Neuronal stem cell (in vitro differentiated cells): ENCODE results near the gene FFAR4.
A peak's percentile ranks its signal among the peaks of the same experiment; 100 is the strongest.
"Not testable (repeated sequence)": the region's sequence is repeated elsewhere in the genome, so short reads cannot be mapped to it uniquely, and the experiment has no call there.

Experiments
- DNase-seq: peaks from one replicate; pipeline ENCODE4 v3.0.0-alpha.2; 2013; ENCODE audit warnings: low spot score
- H2AFZ ChIP-seq: one replicate; pipeline ENCODE4 v1.6.1; 2013; ENCODE audit warnings: mild to moderate bottlenecking, low read length, inconsistent platforms
- H2AK5ac ChIP-seq: 2 replicates; pipeline ENCODE4 v1.6.1; 2013; ENCODE audit warnings: low read depth, mild to moderate bottlenecking, inconsistent platforms, low read length, moderate library complexity, mixed read lengths
- H2BK120ac ChIP-seq: 2 replicates; pipeline ENCODE4 v1.6.1; 2013; ENCODE audit warnings: low read depth, mild to moderate bottlenecking, inconsistent platforms, low read length, moderate library complexity, mixed read lengths
- H2BK12ac ChIP-seq: one replicate; pipeline ENCODE4 v1.6.1; 2013; ENCODE audit warnings: low read length, inconsistent platforms
- H2BK15ac ChIP-seq: 2 replicates; pipeline ENCODE4 v1.6.1; 2013; ENCODE audit warnings: mild to moderate bottlenecking, low read length, inconsistent platforms, mixed read lengths
- H2BK5ac ChIP-seq: one replicate; pipeline ENCODE4 v1.6.1; 2013; ENCODE audit warnings: inconsistent platforms, mild to moderate bottlenecking, low read length, moderate library complexity
- H3K14ac ChIP-seq: one replicate; pipeline ENCODE4 v1.6.1; 2013; ENCODE audit warnings: low read length, inconsistent platforms
- H3K18ac ChIP-seq: 2 replicates; pipeline ENCODE4 v1.6.1; 2013; ENCODE audit warnings: low read length, inconsistent platforms
- H3K23ac ChIP-seq: 2 replicates; pipeline ENCODE4 v1.6.1; 2013; ENCODE audit warnings: low read depth, mild to moderate bottlenecking, mixed read lengths, low read length, inconsistent platforms; ENCODE audit not compliant: poor library complexity
- H3K27ac ChIP-seq: replicated peaks from 3 replicates; pipeline ENCODE4 v1.5.1; 2013; ENCODE audit warnings: low read length, inconsistent platforms
- H3K27me3 ChIP-seq, 3 experiments: 2 replicates each; pipeline ENCODE4 v1.6.1; 2013; ENCODE audit warnings: low read length in 3 of 3, mild to moderate bottlenecking in 2 of 3, inconsistent platforms in 1 of 3, low read depth in 1 of 3, mixed read lengths in 1 of 3, moderate library complexity in 1 of 3; ENCODE audit not compliant: control insufficient read depth in 3 of 3, insufficient read depth in 3 of 3
- H3K36me3 ChIP-seq, 2 donors: replicated peaks in 1 of 2; 2 replicates each; pipeline ENCODE4 v1.6.1; 2013; ENCODE audit warnings: low read length in 2 of 2; ENCODE audit not compliant: control insufficient read depth in 2 of 2, insufficient read depth in 2 of 2
- H3K4ac ChIP-seq: 2 replicates; pipeline ENCODE4 v1.6.1; 2013; ENCODE audit warnings: inconsistent platforms, mild to moderate bottlenecking, low read length, moderate library complexity
- H3K4me1 ChIP-seq, 2 donors: 1 replicate in 1 of 2; 2 replicates in 1 of 2; pipeline ENCODE4 v1.6.1; 2013; ENCODE audit warnings: low read length in 2 of 2, low read depth in 1 of 2; ENCODE audit not compliant: control insufficient read depth in 2 of 2, insufficient read depth in 1 of 2
- H3K4me2 ChIP-seq: one replicate; pipeline ENCODE4 v1.6.1; 2013; ENCODE audit warnings: mild to moderate bottlenecking, low read length, inconsistent platforms; ENCODE audit not compliant: insufficient read depth, poor library complexity, severe bottlenecking
- H3K4me3 ChIP-seq, 2 donors: 2 replicates each; pipeline ENCODE4 v1.5.1; 2013; ENCODE audit warnings: low read length in 2 of 2, mild to moderate bottlenecking in 2 of 2, inconsistent platforms in 1 of 2, moderate library complexity in 1 of 2
- H3K79me1 ChIP-seq: one replicate; pipeline ENCODE4 v1.6.1; 2013; ENCODE audit warnings: low read depth, mild to moderate bottlenecking, inconsistent platforms, low read length, moderate library complexity
- H3K9ac ChIP-seq: one replicate; pipeline ENCODE4 v1.6.1; 2013; ENCODE audit warnings: mild to moderate bottlenecking, low read depth, low read length, inconsistent platforms; ENCODE audit not compliant: poor library complexity
- H3K9me3 ChIP-seq, 2 donors: replicated peaks in 1 of 2; 2 replicates each; pipeline versions ENCODE3 to v1.6.1; 2013; ENCODE audit warnings: low read length in 2 of 2, mild to moderate bottlenecking in 2 of 2, inconsistent platforms in 1 of 2, low read depth in 1 of 2, mixed read lengths in 1 of 2, moderate library complexity in 1 of 2; ENCODE audit not compliant: control insufficient read depth in 2 of 2, insufficient read depth in 1 of 2
- H4K8ac ChIP-seq: one replicate; pipeline ENCODE4 v1.6.1; 2013; ENCODE audit warnings: low read depth, mild to moderate bottlenecking, inconsistent platforms, low read length, moderate library complexity
- H4K91ac ChIP-seq: one replicate; pipeline ENCODE4 v1.6.1; 2013; ENCODE audit warnings: low read length, low read depth, mild to moderate bottlenecking, inconsistent platforms; ENCODE audit not compliant: poor library complexity
- WGBS, 2 donors: extraction: QIAGEN DNeasy Blood & Tissue Kit; methylation state at CpG; one replicate each; pipeline ENCODE4 v1.1.7; 2013; ENCODE audit warnings: missing lambda C conversion rate in 2 of 2, mixed read lengths in 1 of 2; ENCODE audit not compliant: insufficient read length in 2 of 2, insufficient replicate concordance in 1 of 2; ENCODE audit errors: extremely low coverage in 2 of 2; 5-methylcytosine and 5-hydroxymethylcytosine counted together

FFAR4 gene

GRCh38 chr10:93541402-93542357 lies 24.8 kb upstream of the FFAR4 start:
- H3K23ac ChIP-seq: no peak overlapping the region
- H2BK120ac ChIP-seq: no peak overlapping the region
- no peak overlapping the region for H3K27ac ChIP-seq
- H3K4me3 ChIP-seq: no peak overlapping the region
- H3K79me1 ChIP-seq: no peaks in the 10 kb centered on the region
- no peaks in the 10 kb centered on the region for H3K4me1 ChIP-seq
- H3K36me3 ChIP-seq: no peaks in the 10 kb centered on the region
- H3K4me2 ChIP-seq: no peak overlapping the region
- no peak overlapping the region for H4K8ac ChIP-seq
- DNase-seq: peak; percentile 32
- no peak overlapping the region for H4K91ac ChIP-seq
- H2BK5ac ChIP-seq: no peak overlapping the region
- no peak overlapping the region for H2BK12ac ChIP-seq
- H3K9ac ChIP-seq: no peak overlapping the region
- H2AK5ac ChIP-seq: no peak overlapping the region
- no peaks in the 10 kb centered on the region for H3K9me3 ChIP-seq
- no peak overlapping the region for H3K18ac ChIP-seq
- no peak overlapping the region for H2BK15ac ChIP-seq
- no peak overlapping the region for H3K14ac ChIP-seq
- peak overlapping the region; percentile 57 for H2AFZ ChIP-seq
- no peak overlapping the region for H3K4ac ChIP-seq
- WGBS, 2 donors: no CpG with 5 or more reads among the region's 23 CpGs
- peaks cover 0 to 6% (median 0%) of the 10 kb centered on the region in 3 experiments for H3K27me3 ChIP-seq

- Histone ChIP-seq H3K18ac (peak overlapping the region; percentile 25), H3K9ac (no peak overlapping the region), H3K4ac (no peak overlapping the region), H2BK15ac (no peak overlapping the region), H3K27me3 (peaks cover 0 to 6% (median 0%) of the 10 kb centered on the region in 3 experiments), H2AFZ (peak overlapping the region; percentile 57), H3K4me1 (no peaks in the 10 kb centered on the region), H3K14ac (no peak overlapping the region), H4K91ac (no peak overlapping the region), H3K4me3 (no peak overlapping the region), H3K23ac (no peak overlapping the region), H2BK12ac (no peak overlapping the region), H2BK120ac (no peak overlapping the region), H4K8ac (no peak overlapping the region), H3K36me3 (no peaks in the 10 kb centered on the region), H3K27ac (no peak overlapping the region), H3K4me2 (no peak overlapping the region), H3K79me1 (no peaks in the 10 kb centered on the region), H2BK5ac (no peak overlapping the region), H3K9me3 (peaks cover 0 to 2% of the 10 kb centered on the region in 2 donors), H2AK5ac (no peak overlapping the region)
- no CpG with 5 or more reads among the region's 10 CpGs for WGBS, 2 donors
- DNase-seq: no peak
Observed at GRCh38 chr10:93542358-93542791, 24.1 kb upstream of the FFAR4 start.

GRCh38 chr10:93546995-93547394 lies 19.5 kb upstream of the FFAR4 start:
- not testable (repeated sequence) for H3K9me3 ChIP-seq, H3K23ac ChIP-seq, H2BK15ac ChIP-seq, H3K36me3 ChIP-seq, H2AK5ac ChIP-seq, H4K91ac ChIP-seq, H2AFZ ChIP-seq, H2BK5ac ChIP-seq, H3K9ac ChIP-seq, H3K4me3 ChIP-seq, H2BK120ac ChIP-seq, H3K18ac ChIP-seq, H3K4ac ChIP-seq, H3K79me1 ChIP-seq, H3K4me1 ChIP-seq, DNase-seq, H3K27ac ChIP-seq, H3K27me3 ChIP-seq, H3K4me2 ChIP-seq, H4K8ac ChIP-seq, H2BK12ac ChIP-seq
- no CpG with 5 or more reads among the region's 8 CpGs for WGBS, 2 donors
- H3K14ac ChIP-seq: peak overlapping the region; percentile 12

GRCh38 chr10:93547522-93547921 lies 18.9 kb upstream of the FFAR4 start:
- no peak overlapping the region for H2BK15ac ChIP-seq
- H3K4ac ChIP-seq: no peak overlapping the region
- no peak overlapping the region for H3K4me2 ChIP-seq
- no peak overlapping the region for H3K4me3 ChIP-seq
- H2AFZ ChIP-seq: no peak overlapping the region
- no peak for DNase-seq
- no peak overlapping the region for H2BK120ac ChIP-seq
- no peak overlapping the region for H3K27ac ChIP-seq
- H3K23ac ChIP-seq: no peak overlapping the region
- H2BK5ac ChIP-seq: no peak overlapping the region
- H4K8ac ChIP-seq: no peak overlapping the region
- peaks cover 0 to 2% of the 10 kb centered on the region in 2 donors for H3K4me1 ChIP-seq
- H4K91ac ChIP-seq: no peak overlapping the region
- no peak overlapping the region for H3K18ac ChIP-seq
- no peak overlapping the region for H2AK5ac ChIP-seq
- H3K14ac ChIP-seq: no peak overlapping the region
- H3K9me3 ChIP-seq: peaks cover 0 to 2% of the 10 kb centered on the region in 2 donors
- H3K9ac ChIP-seq: no peak overlapping the region
- H3K27me3 ChIP-seq: peaks cover 0 to 9% (median 0%) of the 10 kb centered on the region in 3 experiments
- no peak overlapping the region for H2BK12ac ChIP-seq
- no peaks in the 10 kb centered on the region for H3K36me3 ChIP-seq
- H3K79me1 ChIP-seq: no peaks in the 10 kb centered on the region
